Ovary (tissue), 3 donors: ENCODE results near the gene SLC39A11.

Experiments used
- CTCF ChIP-seq, 3 donors: fragments of 450-650 bp in 2 of 3; fragments of 200-600 bp in 1 of 3; IDR thresholded peaks; one replicate each; pipeline versions ENCODE4 v1.5.1 to v1.8.0; 2016 to 2022; ENCODE audit warnings: antibody characterized with exemption in 3 of 3, mild to moderate bottlenecking in 1 of 3
- POLR2A ChIP-seq: fragments of 450-650 bp; IDR thresholded peaks from one replicate; pipeline ENCODE4 v1.6.1; 2017; ENCODE audit warnings: antibody characterized with exemption, mild to moderate bottlenecking, moderate library complexity
- donor health status: DM: no; HTN: no; CAD: no.

DNA sequence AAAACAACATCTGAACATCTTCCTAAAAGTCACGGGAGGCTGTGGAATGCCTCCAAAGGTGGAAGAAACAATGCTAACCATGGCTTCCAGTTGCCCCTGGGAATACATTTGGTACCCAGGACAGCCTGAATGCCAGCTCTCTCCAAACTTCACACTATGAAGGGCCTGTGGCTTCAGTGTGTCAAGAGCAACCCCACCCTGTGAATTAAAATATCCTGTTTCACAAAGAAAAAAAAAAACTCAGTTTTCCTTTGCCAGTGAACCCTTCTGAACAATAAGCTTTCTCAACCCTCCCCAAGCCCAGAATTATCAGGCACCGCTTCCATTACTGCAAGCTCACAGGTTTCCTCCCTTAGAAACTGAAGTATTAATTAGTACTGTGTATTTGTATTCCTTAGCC lies 69.8 kb downstream of the SLC39A11 start:
- TF ChIP-seq CTCF (IDR thresholded peaks at IDR 0.05) = no peak
- TF ChIP-seq POLR2A = no peak
